Heart left ventricle (tissue), 16 donors: ENCODE data around the gene FABP3. TPM values are rescaled to one million over a fixed set of nuclear protein-coding genes. Genes with fewer than 3 reads are reported as not detected.
A peak's percentile ranks its signal among the peaks of the same experiment; 100 is the strongest.

ENCODE experiments used
- ATAC-seq, 4 donors: fragments of 200-7000 bp; cut with Tn5 transposase; one replicate each; pipeline ENCODE4 v1.9.1; 2020 to 2022; ENCODE audit warnings: moderate library complexity in 4 of 4, mild to moderate bottlenecking in 3 of 4, moderate number of reproducible peaks in 1 of 4
- DNase-seq, 5 donors: peaks; one replicate each; pipeline ENCODE4 v3.0.0-alpha.2; 2020
- H3K27ac ChIP-seq, 12 donors: fragments of 200-600 bp; sonication (generic) in 4 of 12; one replicate each; pipeline versions ENCODE4 v1.5.0 to v1.8.0; 2016 to 2022; ENCODE audit warnings: mild to moderate bottlenecking in 2 of 12
- H3K27me3 ChIP-seq, 9 donors: fragments of 200-600 bp; sonication (generic) in 2 of 9; one replicate each; pipeline versions ENCODE4 v1.5.1 to v1.8.0; 2016 to 2022; ENCODE audit warnings: mild to moderate bottlenecking in 3 of 9
- H3K36me3 ChIP-seq, 9 donors: fragments of 200-600 bp; sonication (generic) in 2 of 9; one replicate each; pipeline versions ENCODE4 v1.5.0 to v1.8.0; 2018 to 2022; ENCODE audit warnings: mild to moderate bottlenecking in 2 of 9
- H3K4me1 ChIP-seq, 12 donors: fragments of 200-600 bp; sonication (generic) in 4 of 12; one replicate each; pipeline versions ENCODE4 v1.5.0 to v1.8.0; 2016 to 2022; ENCODE audit warnings: mild to moderate bottlenecking in 3 of 12
- H3K4me3 ChIP-seq, 12 donors: fragments of 200-600 bp; sonication (generic) in 4 of 12; one replicate each; pipeline versions ENCODE4 v1.5.0 to v1.8.0; 2017 to 2022; ENCODE audit warnings: mild to moderate bottlenecking in 9 of 12, moderate library complexity in 4 of 12
- H3K9me3 ChIP-seq, 12 donors: fragments of 200-600 bp; sonication (generic) in 4 of 12; one replicate each; pipeline versions ENCODE4 v1.5.0 to v1.8.0; 2016 to 2022; ENCODE audit warnings: mild to moderate bottlenecking in 1 of 12
- POLR2A ChIP-seq, 2 donors: fragments of 450-650 bp; IDR thresholded peaks; one replicate each; pipeline ENCODE4 v1.6.1; 2017; ENCODE audit warnings: antibody characterized with exemption in 2 of 2, mild to moderate bottlenecking in 2 of 2, moderate library complexity in 2 of 2
- WGBS, 4 donors: extraction: QIAGEN DNeasy Blood & Tissue Kit in 2 of 4; methylation state at CpG; one replicate each; pipeline versions ENCODE4 v1.1.5 to v1.1.7; 2013 to 2018; 5-methylcytosine and 5-hydroxymethylcytosine counted together
- intact Hi-C, 10 donors: fragments of 100-400 bp; cut with DNase I; formaldehyde crosslinking; loops; one replicate each; pipeline versions ENCODE4 v1.11.1 to v1.14.2; 2022
- polyA plus RNA-seq, 2 donors: library from polyadenylated mRNA; stranded (reverse); fragments of 200-250 nt; gene quantifications; one replicate each; pipeline ENCODE4 v1.2.3, GENCODE V29; 2013
- total RNA-seq, 9 donors: library from RNA; depleted of rRNA in 2 of 9; stranded (reverse); fragments of >200 nt in 2 of 9; fragmentation: NEBNext Ultra II Directional in 3 of 9; extraction: Animal tissue kit (Norgen Biotek cat#: 25700) in 3 of 9; gene quantifications; one replicate each; pipeline versions ENCODE4 v1.1.0 to v1.2.4, GENCODE V29; 2016 to 2023
- TF ChIP-seq, protein P1 (sequence below), 12 donors: fragments of 200-600 bp; sonication (generic) in 4 of 12; IDR thresholded peaks; one replicate each; pipeline versions ENCODE4 v1.5.0 to v1.8.0; 2018 to 2022; ENCODE audit warnings: antibody characterized with exemption in 12 of 12, mild to moderate bottlenecking in 5 of 12
- donor health status: ischemic (EF 13 %, LVEDD 7.1; RV severe dilation, severe dysfunction).
- donor health status: healthy with polysubstance abuse.
- donor health status: DM: no; HTN: yes; CAD: no.
- donor health status: DM: no; HTN: no; CAD: no.
- donor health status: ischemic (EF 25% LVEDD 6.9; RV normal size, moderate dysfunction).
- donor health status: ischemic (EF 25% LVEDD 5.7; RV mildly dilated, moderate dysfunction).
- donor health status: healthy.
- donor health status: DM: yes; HTN: yes; CAD: no.
- donor health status: ischemic (EF 35%, LVEDD 5.7; RV mildly dilated, moderate dysfunction).
- donor health status: nonischemic (EF 11% LVEDD 7.7; RV severe dilation, severe dysfunction).
- donor health status: DM: yes; HTN: yes; CAD: no.
- donor health status: PGD.
- donor health status: ischemic (EF 29% LVEDD 5.4; RV normal size, mild dysfunction).
- donor health status: nonischemic (EF 23%, LVEDD 6.1; RV moderate dilation, normal function).

FABP3 gene
- total and polyA plus RNA-seq, 11 donors = 2,591 to 10,560 (median 5,230) TPM

DNA sequence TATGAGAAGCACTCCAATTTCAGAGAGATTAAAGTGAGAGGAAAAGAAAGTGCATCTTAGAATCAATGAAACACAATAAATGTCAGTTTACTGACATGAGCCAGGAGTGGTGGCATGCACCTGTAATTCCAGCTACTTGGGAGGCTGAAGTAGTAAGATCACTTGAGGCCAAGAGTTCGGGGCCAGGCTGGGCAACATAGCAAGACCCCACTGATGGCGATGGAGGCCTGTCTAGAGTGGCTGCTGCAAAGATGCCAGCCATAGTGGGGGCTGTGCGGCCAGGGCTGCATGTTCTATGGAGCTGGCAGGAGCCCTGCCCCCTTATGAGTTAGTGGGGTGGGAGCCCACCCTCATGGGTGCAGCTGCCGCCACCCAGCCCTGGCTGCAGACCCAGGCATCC, 48.8 kb downstream of the FABP3 start:
- Histone ChIP-seq H3K27ac (no peak overlapping the region), H3K4me1 (peaks cover 0 to 13% (median 0%) of the 10 kb centered on the region in 12 donors), H3K27me3 (no peaks in the 10 kb centered on the region), H3K9me3 (no peaks in the 10 kb centered on the region), H3K36me3 (peaks cover 0 to 49% (median 38%) of the 10 kb centered on the region in 9 donors), H3K4me3 (no peak overlapping the region)
- intact Hi-C loops = loop anchor here in 1 of 10 donors (10.0 kb wide), 1 partner anchor 139 kb away; no protein-coding TSS in a partner anchor
- DNase-seq = no peak
- no peak for TF ChIP-seq POLR2A (IDR thresholded peaks at IDR 0.05)
- TF ChIP-seq, protein P1, sequence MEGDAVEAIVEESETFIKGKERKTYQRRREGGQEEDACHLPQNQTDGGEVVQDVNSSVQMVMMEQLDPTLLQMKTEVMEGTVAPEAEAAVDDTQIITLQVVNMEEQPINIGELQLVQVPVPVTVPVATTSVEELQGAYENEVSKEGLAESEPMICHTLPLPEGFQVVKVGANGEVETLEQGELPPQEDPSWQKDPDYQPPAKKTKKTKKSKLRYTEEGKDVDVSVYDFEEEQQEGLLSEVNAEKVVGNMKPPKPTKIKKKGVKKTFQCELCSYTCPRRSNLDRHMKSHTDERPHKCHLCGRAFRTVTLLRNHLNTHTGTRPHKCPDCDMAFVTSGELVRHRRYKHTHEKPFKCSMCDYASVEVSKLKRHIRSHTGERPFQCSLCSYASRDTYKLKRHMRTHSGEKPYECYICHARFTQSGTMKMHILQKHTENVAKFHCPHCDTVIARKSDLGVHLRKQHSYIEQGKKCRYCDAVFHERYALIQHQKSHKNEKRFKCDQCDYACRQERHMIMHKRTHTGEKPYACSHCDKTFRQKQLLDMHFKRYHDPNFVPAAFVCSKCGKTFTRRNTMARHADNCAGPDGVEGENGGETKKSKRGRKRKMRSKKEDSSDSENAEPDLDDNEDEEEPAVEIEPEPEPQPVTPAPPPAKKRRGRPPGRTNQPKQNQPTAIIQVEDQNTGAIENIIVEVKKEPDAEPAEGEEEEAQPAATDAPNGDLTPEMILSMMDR (IDR thresholded peaks at IDR 0.05) = no peak
- WGBS, 4 donors = 98 to 100% (median 100%) methylated on average over 2 to 4 of the region's 4 CpGs
- peak in 1 of 4 donors; percentile 36 for ATAC-seq

DNA sequence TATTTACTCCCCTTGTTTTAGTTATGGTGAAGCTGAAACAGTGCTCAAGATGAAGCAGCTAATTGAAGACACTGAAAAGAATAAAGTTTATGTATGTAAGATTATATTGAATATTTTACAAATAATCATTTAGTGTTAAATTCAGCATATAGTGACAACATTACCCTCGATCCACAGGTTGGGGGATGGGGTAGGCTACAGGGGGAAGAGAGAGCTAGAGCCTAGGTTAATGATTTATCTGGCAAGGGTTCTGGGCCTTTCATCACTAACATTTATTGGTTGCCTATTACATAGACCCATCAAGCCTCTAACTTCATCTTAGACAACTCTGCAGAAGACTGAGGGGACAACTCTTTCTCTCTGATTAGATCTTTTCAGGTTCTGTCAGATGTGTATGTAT, 54.7 kb downstream of the FABP3 start:
- Histone ChIP-seq H3K4me3 (no peak overlapping the region), H3K36me3 (peaks cover 0 to 90% (median 86%) of the 10 kb centered on the region in 9 donors), H3K27me3 (no peaks in the 10 kb centered on the region), H3K9me3 (no peaks in the 10 kb centered on the region), H3K4me1 (no peaks in the 10 kb centered on the region), H3K27ac (no peak overlapping the region)
- ATAC-seq (no peak), DNase-seq (no peak)
- 88 to 96% (median 93%) methylated on average over 1 of the region's 1 CpG for WGBS, 4 donors
- intact Hi-C loops = no loop called here
- no peak for TF ChIP-seq POLR2A (IDR thresholded peaks at IDR 0.05)
- TF ChIP-seq, protein P1 (IDR thresholded peaks at IDR 0.05) = no peak

DNA sequence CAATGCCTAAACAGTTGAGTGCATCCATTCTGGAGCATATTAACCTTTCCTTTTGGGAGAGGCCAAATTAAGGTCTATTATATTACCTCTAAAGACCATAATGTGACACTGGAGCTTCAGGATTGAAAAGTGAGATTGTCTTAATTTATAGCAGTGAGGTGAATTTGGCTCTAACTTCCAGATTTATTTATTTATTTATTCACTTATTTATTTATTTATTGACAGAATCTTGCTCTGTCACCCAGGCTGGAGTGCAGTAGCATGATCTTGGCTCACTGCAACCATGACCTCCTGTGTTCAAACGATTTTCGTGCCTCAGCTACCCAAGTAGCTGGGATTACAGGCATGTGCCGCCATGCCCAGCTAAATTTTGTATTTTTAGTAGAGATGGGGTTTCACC, 57.0 kb downstream of the FABP3 start:
- no peak for TF ChIP-seq POLR2A (IDR thresholded peaks at IDR 0.05)
- TF ChIP-seq, protein P1 (IDR thresholded peaks at IDR 0.05) = no peak
- no peaks in the 10 kb centered on the region for H3K4me1 ChIP-seq
- WGBS, 4 donors = 93 to 97% (median 96%) methylated on average over 3 of the region's 3 CpGs
- no peak overlapping the region for H3K27ac ChIP-seq
- H3K27me3 ChIP-seq = no peaks in the 10 kb centered on the region
- H3K36me3 ChIP-seq = peaks cover 0 to 100% (median 95%) of the 10 kb centered on the region in 9 donors
- DNase-seq (no peak), ATAC-seq (no peak)
- intact Hi-C loops = no loop called here
- no peak overlapping the region for H3K4me3 ChIP-seq
- H3K9me3 ChIP-seq = no peaks in the 10 kb centered on the region

Other genes with a start within 250 kb of the FABP3 start
- gene NKAIN1, start 133.2 kb downstream of the FABP3 start, total RNA-seq = under 1 TPM in 3 of 9 donors, not detected in 6; 0.14 to 0.31 (median 0.21) TPM
- not detected for gene NKAIN1, start 133.2 kb downstream of the FABP3 start, polyA plus RNA-seq
- gene SNRNP40, start 76.3 kb downstream of the FABP3 start, total RNA-seq = 10 to 100 TPM; 15.8 to 26.0 (median 17.6) TPM
- gene SNRNP40, start 76.3 kb downstream of the FABP3 start, polyA plus RNA-seq = 10 to 100 TPM in 1 of 2 donors, 1 to 10 TPM in 1; 8.6 to 18.3 TPM
- gene ZCCHC17, start 76.0 kb downstream of the FABP3 start, total RNA-seq = 10 to 100 TPM; 10.1 to 15.5 (median 11.7) TPM
- gene ZCCHC17, start 76.0 kb downstream of the FABP3 start, polyA plus RNA-seq = 10 to 100 TPM; 15.4 to 29.5 TPM
- 1 to 10 TPM in 8 of 9 donors, under 1 TPM in 1; 0.94 to 8.5 (median 2.2) TPM for gene SERINC2, start 40.1 kb upstream of the FABP3 start, total RNA-seq
- gene SERINC2, start 40.1 kb upstream of the FABP3 start, polyA plus RNA-seq = 1 to 10 TPM; 2.7 to 5.4 TPM
- gene TINAGL1, start 203.4 kb upstream of the FABP3 start, total RNA-seq = 100 to 1,000 TPM; 136 to 697 (median 199) TPM
- 100 to 1,000 TPM; 263 to 354 TPM for gene TINAGL1, start 203.4 kb upstream of the FABP3 start, polyA plus RNA-seq
- gene HCRTR1, start 244.6 kb upstream of the FABP3 start, total RNA-seq = under 1 TPM in 5 of 9 donors, not detected in 4; 0.21 to 0.82 (median 0.30) TPM
- under 1 TPM; 0.24 to 0.50 TPM for gene HCRTR1, start 244.6 kb upstream of the FABP3 start, polyA plus RNA-seq